Stomach (tissue), 4 donors: ENCODE measurements around the gene PRPF6.

Experiments used
- EP300 ChIP-seq: sonication (generic); formaldehyde crosslinking; IDR thresholded peaks from one replicate; pipeline ENCODE4 v1.6.1; 2017; ENCODE audit warnings: antibody characterized with exemption
- POLR2A ChIP-seq, 4 donors: fragments of 450-650 bp; IDR thresholded peaks; one replicate each; pipeline ENCODE4 v1.6.1; 2016; ENCODE audit warnings: antibody characterized with exemption in 4 of 4, control low read depth in 2 of 4, mild to moderate bottlenecking in 1 of 4, moderate library complexity in 1 of 4
- POLR2AphosphoS5 ChIP-seq, 3 donors: sonication (generic); formaldehyde crosslinking; IDR thresholded peaks; one replicate each; pipeline ENCODE4 v1.6.1; 2016; ENCODE audit warnings: antibody characterized with exemption in 3 of 3
- TF ChIP-seq, protein P1 (sequence below), 7 experiments: fragments of 450-650 bp in 4 of 7; fragments of 200-600 bp in 3 of 7; sonication (generic) in 3 of 7; IDR thresholded peaks; one replicate each; pipeline ENCODE4 v1.5.1; 2016 to 2019; ENCODE audit warnings: antibody characterized with exemption in 7 of 7, control low read depth in 2 of 7, mild to moderate bottlenecking in 1 of 7

DNA sequence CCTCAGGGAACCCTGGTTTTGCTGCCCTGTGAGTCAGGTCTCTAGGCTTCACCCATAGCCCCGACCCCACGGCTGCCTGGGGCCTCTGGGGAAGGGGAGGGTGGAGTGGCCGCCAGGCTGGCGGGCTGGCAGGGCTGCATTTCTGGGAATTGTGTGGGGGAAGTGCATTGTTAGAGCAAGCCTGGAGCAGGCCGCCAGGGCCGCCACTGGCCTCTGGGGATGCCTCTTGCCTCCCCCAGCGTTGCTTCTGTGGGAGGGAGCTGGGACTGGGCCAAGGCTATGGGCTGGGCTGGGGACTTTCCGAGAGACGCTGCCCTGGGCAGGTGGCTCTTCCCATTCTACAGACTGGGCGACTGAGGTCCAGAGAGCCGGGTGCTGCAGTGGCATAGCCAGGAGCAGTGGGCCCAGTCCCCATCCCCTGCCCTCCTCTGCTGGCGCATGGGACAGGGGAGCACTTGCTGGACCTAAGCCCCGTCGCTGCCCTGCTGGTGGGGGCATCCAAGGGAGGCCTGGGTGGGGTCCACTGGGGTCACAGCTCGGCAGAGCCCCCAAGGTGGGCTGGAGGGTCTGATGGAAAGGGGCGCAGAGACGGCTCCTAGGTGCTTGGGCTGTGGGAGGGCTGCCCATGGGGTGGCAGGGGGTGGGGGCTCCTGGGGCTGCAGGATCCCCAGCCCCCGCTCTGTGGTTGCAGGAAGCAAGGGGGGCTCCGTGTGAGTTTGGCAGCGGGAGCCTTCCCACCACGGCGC lies 75.1 kb downstream of the PRPF6 start:
- TF ChIP-seq POLR2A (IDR thresholded peaks at IDR 0.05), result no peak
- TF ChIP-seq, protein P1, sequence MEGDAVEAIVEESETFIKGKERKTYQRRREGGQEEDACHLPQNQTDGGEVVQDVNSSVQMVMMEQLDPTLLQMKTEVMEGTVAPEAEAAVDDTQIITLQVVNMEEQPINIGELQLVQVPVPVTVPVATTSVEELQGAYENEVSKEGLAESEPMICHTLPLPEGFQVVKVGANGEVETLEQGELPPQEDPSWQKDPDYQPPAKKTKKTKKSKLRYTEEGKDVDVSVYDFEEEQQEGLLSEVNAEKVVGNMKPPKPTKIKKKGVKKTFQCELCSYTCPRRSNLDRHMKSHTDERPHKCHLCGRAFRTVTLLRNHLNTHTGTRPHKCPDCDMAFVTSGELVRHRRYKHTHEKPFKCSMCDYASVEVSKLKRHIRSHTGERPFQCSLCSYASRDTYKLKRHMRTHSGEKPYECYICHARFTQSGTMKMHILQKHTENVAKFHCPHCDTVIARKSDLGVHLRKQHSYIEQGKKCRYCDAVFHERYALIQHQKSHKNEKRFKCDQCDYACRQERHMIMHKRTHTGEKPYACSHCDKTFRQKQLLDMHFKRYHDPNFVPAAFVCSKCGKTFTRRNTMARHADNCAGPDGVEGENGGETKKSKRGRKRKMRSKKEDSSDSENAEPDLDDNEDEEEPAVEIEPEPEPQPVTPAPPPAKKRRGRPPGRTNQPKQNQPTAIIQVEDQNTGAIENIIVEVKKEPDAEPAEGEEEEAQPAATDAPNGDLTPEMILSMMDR (IDR thresholded peaks at IDR 0.05), result no peak
- TF ChIP-seq POLR2AphosphoS5 (IDR thresholded peaks at IDR 0.05), result no peak
- TF ChIP-seq EP300, result no peak
